Neural cell (in vitro differentiated cells): Measurements from ENCODE around the gene RGL1. TPM values are rescaled to one million over a fixed set of nuclear protein-coding genes. Genes with fewer than 3 reads are reported as not detected.

Source experiments
- H2AFZ ChIP-seq: fragments of 200-600, 300-800 bp; sonication (generic), shearing (Covaris generic); 2 replicates; pipeline ENCODE4 v1.6.0; 2014; ENCODE audit warnings: low read depth, mild to moderate bottlenecking, antibody characterized with exemption, low read length, moderate library complexity
- H3F3A ChIP-seq: fragments of 200-600 bp; shearing (Covaris generic); 2 replicates; pipeline ENCODE4 v1.6.1; 2016; ENCODE audit warnings: mild to moderate bottlenecking, moderate library complexity, mixed read lengths, antibody characterized with exemption, low read length; ENCODE audit not compliant: insufficient read depth, poor library complexity, severe bottlenecking
- H3K27ac ChIP-seq: fragments of 200-600, 300-800 bp; sonication (generic), shearing (Covaris generic); 2 replicates; pipeline ENCODE4 v1.5.1; 2014; ENCODE audit warnings: mild to moderate bottlenecking, low read length, moderate library complexity
- H3K27me3 ChIP-seq: fragments of 300-800, 200-600 bp; sonication (generic), shearing (Covaris generic); 2 replicates; pipeline ENCODE4 v1.6.0; 2014; ENCODE audit warnings: mild to moderate bottlenecking, low read depth, low read length, moderate library complexity; ENCODE audit not compliant: insufficient read depth
- H3K36me3 ChIP-seq: fragments of 300-800, 200-600 bp; sonication (generic), shearing (Covaris generic); 2 replicates; pipeline ENCODE4 v1.5.1; 2014; ENCODE audit warnings: mild to moderate bottlenecking, antibody characterized with exemption, low read length, moderate library complexity; ENCODE audit not compliant: insufficient read depth
- H3K4me2 ChIP-seq: fragments of 300-800, 200-600 bp; sonication (generic), shearing (Covaris generic); 2 replicates; pipeline ENCODE4 v1.6.0; 2014; ENCODE audit warnings: mild to moderate bottlenecking, low read length
- H3K4me3 ChIP-seq: fragments of 300-800, 200-600 bp; sonication (generic), shearing (Covaris generic); 2 replicates; pipeline ENCODE4 v1.5.1; 2014; ENCODE audit warnings: mild to moderate bottlenecking, low read length, moderate library complexity
- H3K79me2 ChIP-seq: fragments of 200-600 bp; shearing (Covaris generic); replicated peaks from 2 replicates; pipeline ENCODE4 v1.6.0; 2014; ENCODE audit warnings: mild to moderate bottlenecking, low read length, moderate library complexity; ENCODE audit not compliant: insufficient read depth
- H3K9ac ChIP-seq: fragments of 300-800, 200-600 bp; sonication (generic), shearing (Covaris generic); 2 replicates; pipeline ENCODE4 v1.6.1; 2016; ENCODE audit warnings: mild to moderate bottlenecking, low read length, mixed read lengths
- H3K9me2 ChIP-seq: fragments of 200-600 bp; shearing (Covaris generic); 2 replicates; pipeline ENCODE4 v1.6.1; 2016; ENCODE audit warnings: mild to moderate bottlenecking, low read length, mixed read lengths; ENCODE audit not compliant: insufficient read depth
- H3K9me3 ChIP-seq: fragments of 200-600, 300-800 bp; sonication (generic), shearing (Covaris generic); 2 replicates; pipeline ENCODE4 v1.6.1; 2016; ENCODE audit warnings: mild to moderate bottlenecking, mixed run types, low read length, moderate library complexity, mixed read lengths
- H4K20me1 ChIP-seq: fragments of 200-600 bp; shearing (Covaris generic); 2 replicates; pipeline ENCODE4 v1.6.1; 2016; ENCODE audit warnings: mild to moderate bottlenecking, mixed run types; ENCODE audit not compliant: insufficient read depth
- EP300 ChIP-seq: fragments of 450-650 bp; conservative IDR thresholded peaks from 2 replicates; pipeline ENCODE4 v1.6.1; 2014; ENCODE audit warnings: antibody characterized with exemption, mild to moderate bottlenecking, moderate library complexity; ENCODE audit not compliant: poor library complexity, severe bottlenecking
- EZH2 ChIP-seq: fragments of 200-600, 300-800 bp; shearing (Covaris generic), sonication (generic); IDR thresholded peaks from 2 replicates; pipeline ENCODE4 v1.6.1; 2014; ENCODE audit warnings: antibody characterized with exemption, low read length, borderline replicate concordance, mild to moderate bottlenecking; ENCODE audit not compliant: insufficient read depth, poor library complexity, severe bottlenecking
- MXI1 ChIP-seq: fragments of 450-650 bp; conservative IDR thresholded peaks from 2 replicates; pipeline ENCODE4 v1.6.1; 2014; ENCODE audit warnings: antibody characterized with exemption, mild to moderate bottlenecking; ENCODE audit not compliant: poor library complexity, severe bottlenecking
- POLR2AphosphoS5 ChIP-seq: IDR thresholded peaks from 2 replicates; pipeline ENCODE4 v1.6.1; 2012
- RAD21 ChIP-seq: fragments of 450-650 bp; conservative IDR thresholded peaks from 2 replicates; pipeline ENCODE4 v1.6.1; 2014; ENCODE audit warnings: antibody characterized with exemption, mild to moderate bottlenecking, moderate library complexity
- SMC3 ChIP-seq: fragments of 450-650 bp; conservative IDR thresholded peaks from 2 replicates; pipeline ENCODE4 v1.6.1; 2014; ENCODE audit warnings: antibody characterized with exemption, mild to moderate bottlenecking, moderate library complexity; ENCODE audit not compliant: poor library complexity
- TAF1 ChIP-seq: IDR thresholded peaks from 2 replicates; pipeline ENCODE4 v1.6.1; 2012; ENCODE audit warnings: low read depth
- polyA plus RNA-seq: library from polyadenylated mRNA; depleted of rRNA; stranded (reverse); fragments of >200 nt; gene quantifications from 2 replicates; pipeline ENCODE4 v1.2.3, GENCODE V29; 2014
- TF ChIP-seq, protein P1 (sequence below): fragments of 450-650 bp; IDR thresholded peaks from 2 replicates; pipeline ENCODE4 v1.5.1; 2014; ENCODE audit warnings: antibody characterized with exemption, mild to moderate bottlenecking, moderate library complexity; ENCODE audit not compliant: poor library complexity, severe bottlenecking
- TF ChIP-seq, protein P2 (sequence below): IDR thresholded peaks from 2 replicates; pipeline ENCODE4 v1.6.1; 2012; ENCODE audit warnings: borderline replicate concordance

The RGL1 gene
- polyA plus RNA-seq, 1 donor from 2014 or later: 14.7 TPM

DNA sequence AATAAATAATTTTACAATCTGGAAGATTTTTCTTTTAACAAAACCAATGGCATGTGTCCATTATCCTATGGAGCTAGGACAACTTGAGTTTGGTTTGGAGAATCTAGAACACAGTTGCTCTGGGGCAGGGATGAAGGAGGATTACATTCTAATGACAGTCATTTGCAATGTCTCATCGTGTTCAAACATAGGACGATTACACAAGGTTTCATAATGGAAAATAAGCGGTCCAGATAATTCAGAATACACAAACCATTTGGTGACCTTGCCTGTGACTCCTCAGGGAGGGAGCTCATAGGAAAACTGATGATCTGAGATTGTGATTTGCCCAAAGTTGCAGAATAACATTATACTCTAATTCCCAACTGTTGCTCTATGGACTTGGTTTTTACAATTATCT is 27.6 kb upstream of the RGL1 start:
- no peaks in the 10 kb centered on the region for H4K20me1 ChIP-seq
- no peak overlapping the region for H3K9ac ChIP-seq
- no peak overlapping the region for H2AFZ ChIP-seq
- no peak overlapping the region for H3K4me2 ChIP-seq
- no peaks in the 10 kb centered on the region for H3K9me2 ChIP-seq
- H3K9me3 ChIP-seq: no peaks in the 10 kb centered on the region
- H3K27ac ChIP-seq: no peak overlapping the region
- H3K36me3 ChIP-seq: no peaks in the 10 kb centered on the region
- no peaks in the 10 kb centered on the region for H3K27me3 ChIP-seq
- TF ChIP-seq POLR2AphosphoS5: no peak
- TF ChIP-seq RAD21: no peak
- no peak for TF ChIP-seq MXI1
- no peak for TF ChIP-seq EZH2
- TF ChIP-seq, protein P1, sequence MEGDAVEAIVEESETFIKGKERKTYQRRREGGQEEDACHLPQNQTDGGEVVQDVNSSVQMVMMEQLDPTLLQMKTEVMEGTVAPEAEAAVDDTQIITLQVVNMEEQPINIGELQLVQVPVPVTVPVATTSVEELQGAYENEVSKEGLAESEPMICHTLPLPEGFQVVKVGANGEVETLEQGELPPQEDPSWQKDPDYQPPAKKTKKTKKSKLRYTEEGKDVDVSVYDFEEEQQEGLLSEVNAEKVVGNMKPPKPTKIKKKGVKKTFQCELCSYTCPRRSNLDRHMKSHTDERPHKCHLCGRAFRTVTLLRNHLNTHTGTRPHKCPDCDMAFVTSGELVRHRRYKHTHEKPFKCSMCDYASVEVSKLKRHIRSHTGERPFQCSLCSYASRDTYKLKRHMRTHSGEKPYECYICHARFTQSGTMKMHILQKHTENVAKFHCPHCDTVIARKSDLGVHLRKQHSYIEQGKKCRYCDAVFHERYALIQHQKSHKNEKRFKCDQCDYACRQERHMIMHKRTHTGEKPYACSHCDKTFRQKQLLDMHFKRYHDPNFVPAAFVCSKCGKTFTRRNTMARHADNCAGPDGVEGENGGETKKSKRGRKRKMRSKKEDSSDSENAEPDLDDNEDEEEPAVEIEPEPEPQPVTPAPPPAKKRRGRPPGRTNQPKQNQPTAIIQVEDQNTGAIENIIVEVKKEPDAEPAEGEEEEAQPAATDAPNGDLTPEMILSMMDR: no peak
- no peak for TF ChIP-seq TAF1
- TF ChIP-seq, protein P2, sequence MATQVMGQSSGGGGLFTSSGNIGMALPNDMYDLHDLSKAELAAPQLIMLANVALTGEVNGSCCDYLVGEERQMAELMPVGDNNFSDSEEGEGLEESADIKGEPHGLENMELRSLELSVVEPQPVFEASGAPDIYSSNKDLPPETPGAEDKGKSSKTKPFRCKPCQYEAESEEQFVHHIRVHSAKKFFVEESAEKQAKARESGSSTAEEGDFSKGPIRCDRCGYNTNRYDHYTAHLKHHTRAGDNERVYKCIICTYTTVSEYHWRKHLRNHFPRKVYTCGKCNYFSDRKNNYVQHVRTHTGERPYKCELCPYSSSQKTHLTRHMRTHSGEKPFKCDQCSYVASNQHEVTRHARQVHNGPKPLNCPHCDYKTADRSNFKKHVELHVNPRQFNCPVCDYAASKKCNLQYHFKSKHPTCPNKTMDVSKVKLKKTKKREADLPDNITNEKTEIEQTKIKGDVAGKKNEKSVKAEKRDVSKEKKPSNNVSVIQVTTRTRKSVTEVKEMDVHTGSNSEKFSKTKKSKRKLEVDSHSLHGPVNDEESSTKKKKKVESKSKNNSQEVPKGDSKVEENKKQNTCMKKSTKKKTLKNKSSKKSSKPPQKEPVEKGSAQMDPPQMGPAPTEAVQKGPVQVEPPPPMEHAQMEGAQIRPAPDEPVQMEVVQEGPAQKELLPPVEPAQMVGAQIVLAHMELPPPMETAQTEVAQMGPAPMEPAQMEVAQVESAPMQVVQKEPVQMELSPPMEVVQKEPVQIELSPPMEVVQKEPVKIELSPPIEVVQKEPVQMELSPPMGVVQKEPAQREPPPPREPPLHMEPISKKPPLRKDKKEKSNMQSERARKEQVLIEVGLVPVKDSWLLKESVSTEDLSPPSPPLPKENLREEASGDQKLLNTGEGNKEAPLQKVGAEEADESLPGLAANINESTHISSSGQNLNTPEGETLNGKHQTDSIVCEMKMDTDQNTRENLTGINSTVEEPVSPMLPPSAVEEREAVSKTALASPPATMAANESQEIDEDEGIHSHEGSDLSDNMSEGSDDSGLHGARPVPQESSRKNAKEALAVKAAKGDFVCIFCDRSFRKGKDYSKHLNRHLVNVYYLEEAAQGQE: no peak
- no peak for TF ChIP-seq EP300
- H3K79me2 ChIP-seq: no peaks in the 10 kb centered on the region
- no peak overlapping the region for H3K4me3 ChIP-seq
- H3F3A ChIP-seq: no peaks in the 10 kb centered on the region

DNA sequence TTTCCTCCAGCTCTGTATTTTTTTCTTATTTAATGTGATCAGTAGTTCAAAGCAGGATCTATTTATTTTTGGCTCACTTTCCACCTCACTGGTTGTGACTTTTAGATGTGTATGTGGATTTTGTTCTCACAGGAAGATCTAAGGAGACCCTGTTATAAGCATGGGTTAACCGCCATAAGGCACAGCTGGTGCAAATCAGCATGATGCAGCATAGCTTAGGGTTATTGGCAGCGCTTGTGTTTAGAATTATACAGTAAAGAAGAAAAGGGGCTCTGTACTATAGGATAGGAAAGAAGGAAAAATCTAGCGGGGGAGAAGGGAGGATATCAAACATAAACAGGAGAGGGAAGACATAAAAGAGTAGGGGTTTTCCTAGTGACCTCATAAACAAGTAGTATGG is 26.9 kb upstream of the RGL1 start:
- Histone ChIP-seq H3K9me2 (no peaks in the 10 kb centered on the region), H3K79me2 (no peaks in the 10 kb centered on the region), H2AFZ (no peak overlapping the region), H3K36me3 (no peaks in the 10 kb centered on the region), H3K9me3 (no peaks in the 10 kb centered on the region), H3K27me3 (no peaks in the 10 kb centered on the region), H3K9ac (no peak overlapping the region), H4K20me1 (no peaks in the 10 kb centered on the region), H3K4me2 (no peak overlapping the region), H3F3A (no peaks in the 10 kb centered on the region), H3K27ac (no peak overlapping the region), H3K4me3 (no peak overlapping the region)
- TF ChIP-seq EP300 (no peak), RAD21 (no peak), EZH2 (no peak), TAF1 (no peak), MXI1 (no peak), POLR2AphosphoS5 (no peak), SMC3 (no peak)
- TF ChIP-seq, protein P1: no peak
- TF ChIP-seq, protein P2: no peak
